Vagina (tissue), 2 donors: ENCODE data around the gene DSE.

ENCODE experiments used
- CTCF ChIP-seq, 3 experiments: fragments of 450-650 bp in 2 of 3; fragments of 200-600 bp in 1 of 3; sonication (generic) in 1 of 3; IDR thresholded peaks; one replicate each; pipeline ENCODE4 v1.5.1; 2017 to 2019; ENCODE audit warnings: antibody characterized with exemption in 3 of 3, mild to moderate bottlenecking in 2 of 3, moderate library complexity in 2 of 3
- POLR2A ChIP-seq, 2 donors: fragments of 450-650 bp; IDR thresholded peaks; one replicate each; pipeline ENCODE4 v1.6.1; 2017; ENCODE audit warnings: antibody characterized with exemption in 2 of 2, mild to moderate bottlenecking in 2 of 2, moderate library complexity in 2 of 2

DNA sequence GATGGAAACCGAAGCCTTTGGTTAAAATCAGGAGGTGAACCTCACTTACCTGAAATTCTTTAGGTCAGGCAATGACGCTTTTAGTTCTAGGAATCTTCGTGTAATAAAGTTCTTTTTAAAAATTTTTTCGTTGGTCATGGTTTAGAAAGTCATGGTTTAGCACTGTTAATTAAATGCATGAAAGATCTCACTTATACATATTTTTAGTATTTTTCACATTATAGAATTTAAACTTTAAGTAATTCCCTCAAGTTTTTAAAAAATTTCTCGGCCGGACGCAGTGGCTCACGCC lies 1.1 kb downstream of the DSE start:
- TF ChIP-seq CTCF (IDR thresholded peaks at IDR 0.05) (no peak), POLR2A (IDR thresholded peaks at IDR 0.05) (no peak)
